ENCODE measurements around the gene MGAT4D.
"Not testable (repeated sequence)": the region's sequence is repeated elsewhere in the genome, so short reads cannot be mapped to it uniquely, and the experiment has no call there.

Gene MGAT4D

DNA sequence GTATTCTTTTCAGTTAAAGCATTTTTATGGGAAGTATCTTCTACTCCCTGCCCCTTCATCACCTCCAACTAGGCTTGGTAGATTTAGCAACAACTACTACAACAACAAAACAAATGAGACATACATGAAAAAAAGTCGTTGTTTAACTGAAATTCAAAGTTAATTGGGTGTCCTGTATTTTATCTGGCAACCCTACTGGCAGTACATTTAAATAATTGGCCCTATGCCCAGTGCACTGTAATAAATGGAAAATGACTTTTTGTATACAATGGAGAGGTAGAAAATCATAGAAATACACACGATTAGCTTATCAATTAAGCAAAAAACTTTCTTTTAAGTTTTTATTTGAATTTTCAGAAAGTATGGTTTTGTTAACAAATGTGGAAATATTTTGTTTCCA lies 49.3 kb downstream of the MGAT4D start:
- Histone ChIP-seq H3K4me3 (ENCODE audit: low read depth, low read length) (no peak overlapping the region), H3K4me1 (no peaks in the 10 kb centered on the region; the same call in 1 of the 2 replicates), H3K9me3 (peaks cover 3% of the 10 kb centered on the region; the same call in 1 of the 2 replicates), H3K27me3 (no peaks in the 10 kb centered on the region), H3K36me3 (no peaks in the 10 kb centered on the region)
- DNase-seq = no peak
- TF ChIP-seq CTCF (IDR thresholded peaks at IDR 0.05; ENCODE audit: low read depth, low read length) = no peak

DNA sequence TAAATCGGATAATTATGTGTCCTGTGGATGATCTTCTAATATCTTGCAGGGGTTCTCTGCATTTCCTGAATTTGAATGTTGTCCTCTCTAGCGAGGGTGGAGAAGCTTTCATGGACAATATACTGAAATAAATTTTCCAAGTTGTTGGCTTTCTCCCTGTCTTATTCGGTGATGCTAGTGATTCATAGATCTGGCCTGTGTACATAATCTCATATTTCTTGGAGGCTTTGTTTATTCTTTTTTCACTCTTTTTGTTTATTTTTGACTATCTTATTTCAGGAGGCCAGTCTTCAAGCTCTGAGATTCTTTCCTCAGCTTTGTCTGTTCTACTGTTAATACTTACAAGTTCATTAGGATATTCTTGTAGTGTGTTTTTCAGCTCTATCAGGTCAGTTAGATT lies 49.9 kb downstream of the MGAT4D start:
- Histone ChIP-seq H3K27me3 (no peaks in the 10 kb centered on the region), H3K4me1 (no peaks in the 10 kb centered on the region; the same call in 1 of the 2 replicates), H3K4me3 (ENCODE audit: low read depth, low read length) (no peak overlapping the region), H3K36me3 (no peaks in the 10 kb centered on the region), H3K9me3 (peaks cover 3% of the 10 kb centered on the region; the same call in 1 of the 2 replicates)
- no peak for DNase-seq
- no peak for TF ChIP-seq CTCF (IDR thresholded peaks at IDR 0.05; ENCODE audit: low read depth, low read length)

DNA sequence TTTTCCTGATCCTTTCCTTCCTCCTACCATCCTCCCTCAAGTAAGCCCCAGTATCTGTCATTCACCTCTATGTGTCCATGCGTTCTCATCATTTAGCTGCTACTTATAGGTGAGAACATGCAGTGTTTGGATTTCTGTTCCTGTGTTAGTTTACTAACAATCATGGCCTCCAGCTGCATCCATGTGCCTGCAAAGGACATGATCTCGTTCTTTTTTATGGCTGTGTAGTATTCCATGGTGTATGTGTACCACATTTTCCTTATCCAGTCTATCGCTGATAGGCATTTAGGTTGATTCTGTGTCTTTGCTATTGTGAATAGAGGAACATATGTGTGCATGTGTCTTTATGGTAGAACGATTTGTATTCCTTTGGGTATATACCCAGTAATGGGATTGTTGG lies 53.7 kb downstream of the MGAT4D start:
- H3K27me3 ChIP-seq; H3K36me3 ChIP-seq; H3K4me1 ChIP-seq; H3K4me3 ChIP-seq (ENCODE audit: low read depth, low read length); H3K9me3 ChIP-seq; DNase-seq: not testable (repeated sequence)

- TF ChIP-seq CTCF (IDR thresholded peaks at IDR 0.05; ENCODE audit: low read depth, low read length) = no peak
- H3K36me3 ChIP-seq = no peaks in the 10 kb centered on the region
- no peak overlapping the region for H3K4me3 ChIP-seq (ENCODE audit: low read depth, low read length)
- no peaks in the 10 kb centered on the region for H3K27me3 ChIP-seq
- H3K4me1 ChIP-seq = no peaks in the 10 kb centered on the region
- peaks cover 3% of the 10 kb centered on the region; the same call in 1 of the 2 replicates for H3K9me3 ChIP-seq
- no peak for DNase-seq
These were observed 58.4 kb downstream of the MGAT4D start for GRCh38 chr4:140439644-140440142.

- H3K4me3 ChIP-seq (ENCODE audit: low read depth, low read length) = peak overlapping the region; percentile 94
- no peak for DNase-seq
- no peaks in the 10 kb centered on the region for H3K27me3 ChIP-seq
- H3K36me3 ChIP-seq = no peaks in the 10 kb centered on the region
- no peaks in the 10 kb centered on the region; the same call in 1 of the 2 replicates for H3K4me1 ChIP-seq
- TF ChIP-seq CTCF (IDR thresholded peaks at IDR 0.05; ENCODE audit: low read depth, low read length) = no peak
- H3K9me3 ChIP-seq = no peaks in the 10 kb centered on the region
These were observed 70.1 kb downstream of the MGAT4D start for GRCh38 chr4:140427919-140428471.

DNA sequence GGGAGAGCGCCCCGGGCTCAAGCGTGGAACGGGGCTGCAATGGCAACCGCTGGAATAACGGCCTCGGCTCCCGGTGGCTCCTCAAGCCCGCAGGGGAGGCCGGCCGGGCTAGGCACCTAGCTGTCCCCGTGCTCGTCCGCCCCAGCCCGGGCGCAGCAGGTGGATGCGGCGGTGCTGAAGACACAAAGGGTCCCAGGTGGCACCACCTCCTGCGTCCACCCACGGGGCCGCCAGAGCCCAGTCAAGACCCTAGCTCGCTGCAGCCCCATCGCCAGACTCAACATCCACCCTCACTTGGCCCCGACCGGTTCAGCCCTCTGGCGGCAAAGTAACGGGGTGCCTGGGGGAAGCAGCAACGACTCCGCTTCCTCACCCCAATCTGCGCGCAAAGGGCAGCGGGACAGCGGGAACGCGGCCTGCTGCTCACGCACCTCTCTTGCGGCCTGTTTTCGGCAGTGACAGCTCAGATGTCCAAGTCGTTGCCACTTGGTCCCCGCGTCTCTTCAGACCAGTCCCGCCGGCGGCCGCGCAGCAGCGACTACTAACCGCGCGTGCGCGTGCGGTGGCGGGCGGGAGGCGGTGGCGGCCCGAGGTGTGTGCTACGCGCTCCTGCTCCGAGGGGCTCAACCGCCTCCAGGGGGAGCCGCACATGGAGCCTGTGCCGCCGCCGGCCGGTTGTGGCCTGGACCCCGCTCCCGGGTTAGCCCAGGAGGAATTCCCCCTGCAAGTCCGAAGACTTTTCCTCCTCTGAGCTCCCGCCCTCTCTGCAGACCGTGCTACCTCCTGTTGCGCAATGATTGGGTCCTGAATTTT lies 70.8 kb downstream of the MGAT4D start, which contains the start of gene CLGN:
Gene CLGN, minus strand, starts transcription at position 543 of the 813 bp plus-strand sequence. CDS start 14,570 bp downstream, outside the sequence.
- Histone ChIP-seq H3K27me3 (no peaks in the 10 kb centered on the region), H3K4me1 (no peaks in the 10 kb centered on the region; the same call in 1 of the 2 replicates), H3K36me3 (no peaks in the 10 kb centered on the region), H3K4me3 (ENCODE audit: low read depth, low read length) (peak within 1 kb of the TSS; percentile 94), H3K9me3 (no peaks in the 10 kb centered on the region)
- peak; percentile 96 for DNase-seq
- TF ChIP-seq CTCF (IDR thresholded peaks at IDR 0.05; ENCODE audit: low read depth, low read length) = peak; percentile 60

All from BE2C (cell line).